SKM-1 (cell line): ENCODE measurements around the gene WASF2.
"Not testable (repeated sequence)": the region's sequence is repeated elsewhere in the genome, so short reads cannot be mapped to it uniquely, and the experiment has no call there.

ENCODE experiments used
- DNase-seq: peaks from one replicate; lab custom pipeline; 2025; ENCODE audit not compliant: unreplicated experiment; lab: John Stamatoyannopoulos, UW

Gene WASF2

DNA sequence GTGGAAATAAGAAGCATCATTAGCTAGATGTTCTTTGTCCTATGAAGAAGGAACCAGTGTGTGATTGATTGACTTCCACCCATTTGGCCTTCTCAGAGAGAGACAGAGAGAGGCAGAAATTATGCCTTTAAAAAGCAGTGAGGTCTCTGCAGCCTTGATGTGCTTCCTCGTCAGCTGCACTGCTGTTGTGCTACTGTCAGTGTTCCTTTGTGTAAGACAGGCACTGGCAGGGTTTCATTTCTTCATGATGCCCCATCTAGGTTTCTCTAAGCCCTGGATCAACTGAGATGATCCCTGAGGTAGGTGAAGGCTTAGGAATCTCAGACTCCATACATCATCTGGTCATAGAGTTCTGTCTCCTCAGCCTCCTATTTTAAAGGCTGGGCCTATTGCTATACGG, 62.6 kb downstream of the WASF2 start:
- no peak for DNase-seq

- DNase-seq = no peak
Observed at GRCh38 chr1:27423709-27424108, 66.3 kb downstream of the WASF2 start.

- DNase-seq = no peak
Observed at GRCh38 chr1:27418326-27419185, 71.4 kb downstream of the WASF2 start.

DNA sequence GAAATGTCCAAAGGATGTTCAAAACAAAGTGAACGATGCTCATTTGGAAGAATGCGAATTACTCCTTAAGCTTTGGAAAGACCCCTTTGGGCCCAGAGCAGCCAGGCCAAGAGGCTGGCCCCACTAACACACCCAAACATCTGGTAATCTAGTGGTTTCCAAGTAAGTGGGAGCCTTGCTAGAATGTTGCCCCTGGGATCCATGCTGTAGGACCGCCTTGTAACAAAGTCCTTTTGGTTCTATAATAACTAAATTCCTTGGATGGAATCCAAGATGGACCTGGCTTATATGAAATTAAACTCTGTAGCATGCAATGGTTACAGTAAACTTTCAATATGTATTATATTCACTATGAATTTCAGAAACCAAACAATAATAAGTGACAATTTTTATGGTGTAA, 72.3 kb downstream of the WASF2 start:
- DNase-seq = no peak

- DNase-seq = no peak
Observed at GRCh38 chr1:27416387-27417111, 73.4 kb downstream of the WASF2 start.

DNA sequence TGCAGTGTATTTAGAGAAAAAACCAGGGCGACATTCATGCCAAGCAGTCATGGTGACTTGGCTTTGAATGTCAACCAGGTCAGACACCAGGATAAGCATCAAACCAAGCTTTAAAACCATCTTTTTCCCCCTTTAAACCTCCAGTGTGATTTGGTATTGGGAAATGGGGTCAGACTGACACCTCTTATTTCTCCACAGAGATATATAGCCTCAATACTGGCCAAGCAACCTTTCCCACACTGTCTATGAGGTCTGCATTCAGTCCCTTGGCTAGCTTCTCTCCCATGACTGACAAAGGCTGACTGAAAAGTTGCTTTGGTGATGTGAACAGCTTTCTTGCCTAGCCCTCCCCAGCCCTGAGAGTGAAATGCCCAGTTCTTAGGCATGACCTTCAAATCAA, 75.9 kb downstream of the WASF2 start:
- DNase-seq = no peak

- no peak for DNase-seq
Observed at GRCh38 chr1:27413004-27413403, 77.0 kb downstream of the WASF2 start.

- DNase-seq = no peak
Observed at GRCh38 chr1:27412502-27412901, 77.5 kb downstream of the WASF2 start.

DNA sequence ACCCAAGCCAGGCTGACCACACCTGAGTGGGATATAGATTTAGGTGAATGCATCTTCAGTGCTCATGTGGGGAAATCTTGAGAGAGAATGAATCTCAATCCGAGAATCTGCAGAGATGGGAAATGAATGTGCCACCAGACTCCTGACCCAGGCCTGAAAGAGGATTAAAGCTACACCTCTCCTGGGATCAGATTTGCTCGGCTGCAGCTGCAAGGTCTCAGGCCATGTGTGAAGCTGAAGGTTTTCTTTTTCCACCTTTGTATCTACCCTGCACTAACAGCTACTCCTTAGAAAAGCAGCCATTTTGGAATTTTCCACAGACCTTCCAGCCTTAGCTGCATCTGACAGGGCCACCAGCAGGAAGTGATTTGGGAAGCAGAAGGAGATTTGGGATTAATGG, 79.3 kb downstream of the WASF2 start:
- no peak for DNase-seq

GRCh38 chr1:27409669-27410068, 80.3 kb downstream of the WASF2 start:
- no peak for DNase-seq

DNA sequence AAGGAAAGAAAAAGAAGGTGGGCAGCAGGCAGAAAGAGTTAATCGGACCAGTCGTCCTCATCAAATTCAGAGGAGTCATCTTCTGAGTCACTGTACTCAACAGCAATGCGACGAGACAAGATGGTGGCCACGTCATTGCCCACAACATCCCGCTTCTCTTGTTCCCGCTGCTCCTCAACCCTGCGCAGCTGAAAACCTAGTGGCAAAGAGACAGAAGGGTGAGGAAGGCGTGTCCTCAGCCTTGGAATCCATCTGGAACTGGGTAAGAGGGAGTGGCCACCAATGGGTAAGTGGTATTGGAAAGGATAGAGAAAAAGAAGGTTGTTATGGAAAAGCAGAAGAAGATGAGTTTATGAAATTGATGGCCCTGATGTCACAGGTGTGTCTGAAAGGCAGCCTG, 81.8 kb downstream of the WASF2 start:
- DNase-seq = no peak

DNA sequence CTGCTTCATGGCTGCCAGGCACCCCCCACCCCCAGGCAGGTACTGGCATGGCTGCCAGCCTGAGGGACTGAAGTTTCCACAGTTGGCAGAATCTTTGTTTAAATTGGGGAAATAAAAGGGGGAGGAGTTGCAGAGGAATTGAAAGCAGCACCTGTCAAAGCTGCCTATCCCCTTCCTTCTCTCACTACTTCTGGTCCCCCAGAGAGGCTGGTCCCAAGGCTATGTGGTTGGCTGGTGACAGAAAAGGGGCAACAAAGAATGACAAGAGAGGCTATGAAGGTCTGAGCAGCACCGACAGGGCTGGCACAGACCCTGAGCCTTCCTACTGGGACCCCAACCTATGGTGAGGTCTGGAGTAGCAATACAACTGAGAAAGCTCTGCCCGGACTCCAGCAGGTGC, 83.2 kb downstream of the WASF2 start:
- not testable (repeated sequence) for DNase-seq

DNA sequence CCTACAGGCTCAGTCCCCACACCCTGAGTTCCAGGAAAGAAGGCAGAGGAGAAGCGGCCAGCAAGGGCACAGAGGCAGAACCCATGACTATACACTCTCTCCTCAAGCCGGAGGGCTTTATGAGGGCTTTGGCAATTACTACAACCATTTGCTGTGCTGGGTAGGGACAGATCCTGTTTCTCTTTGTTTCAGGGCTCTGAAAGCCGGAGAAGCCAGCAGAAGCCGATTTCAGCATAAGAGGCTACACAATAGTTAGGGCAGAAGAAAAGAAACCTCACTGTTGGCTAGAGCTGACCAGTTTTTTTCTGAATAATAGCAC, 83.6 kb downstream of the WASF2 start:
- DNase-seq = no peak

- not testable (repeated sequence) for DNase-seq
Observed at GRCh38 chr1:27405598-27406361, 84.2 kb downstream of the WASF2 start.

GRCh38 chr1:27405074-27405473, 84.9 kb downstream of the WASF2 start:
- no peak for DNase-seq

DNA sequence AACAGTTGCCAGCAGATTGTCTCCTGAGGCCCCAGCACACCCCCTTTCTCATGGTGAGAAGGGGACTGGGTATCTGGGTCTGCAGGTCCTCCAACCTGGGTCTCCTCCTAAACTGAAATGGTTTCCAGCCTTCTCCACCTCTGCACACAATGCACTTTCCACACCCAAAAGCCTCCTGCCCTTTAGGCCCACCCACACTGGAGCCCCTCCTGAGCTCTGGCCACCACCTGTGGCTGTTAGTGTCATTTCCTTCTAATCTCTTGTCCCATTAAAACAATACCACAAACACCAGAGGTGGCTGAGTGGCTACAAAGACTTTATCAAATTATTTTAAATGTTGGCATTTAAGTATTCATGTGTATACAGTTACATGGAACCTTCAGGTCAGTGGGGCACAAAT, 86.0 kb downstream of the WASF2 start:
- no peak for DNase-seq

DNA sequence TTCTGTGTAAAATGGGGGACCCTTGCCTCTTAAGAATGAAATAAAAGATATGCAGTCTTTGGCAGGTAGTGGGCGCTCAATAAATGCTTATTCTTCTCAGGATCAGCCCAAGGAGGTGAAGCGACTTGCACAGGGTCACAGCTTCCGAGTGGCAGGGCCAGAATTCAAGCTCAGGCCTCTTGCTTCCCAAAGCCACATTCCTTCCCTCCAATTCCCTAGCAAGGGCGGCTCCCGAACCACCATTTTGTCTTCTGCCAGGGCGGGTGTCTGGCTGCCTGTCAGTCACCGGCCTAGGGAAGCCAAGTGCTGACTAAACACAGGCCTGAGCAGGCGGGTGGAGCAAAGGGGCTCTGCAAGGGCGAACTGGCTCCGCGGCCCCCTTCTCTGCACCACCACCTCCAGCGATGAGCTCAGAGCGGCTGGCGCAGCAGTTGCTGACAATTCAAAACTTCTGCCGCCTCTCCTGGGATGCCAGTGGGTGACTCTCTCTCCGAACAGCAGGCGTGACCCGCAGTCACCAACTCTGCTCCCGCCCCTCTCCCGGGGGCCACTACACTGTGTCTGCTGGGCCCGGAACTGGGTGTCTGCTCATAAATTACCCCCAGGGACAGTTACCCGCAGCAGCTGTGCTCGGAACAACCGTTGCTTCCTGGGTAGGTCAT, 86.8 kb downstream of the WASF2 start:
- no peak for DNase-seq

- DNase-seq = no peak
Observed at GRCh38 chr1:27402349-27402754, 87.6 kb downstream of the WASF2 start.

DNA sequence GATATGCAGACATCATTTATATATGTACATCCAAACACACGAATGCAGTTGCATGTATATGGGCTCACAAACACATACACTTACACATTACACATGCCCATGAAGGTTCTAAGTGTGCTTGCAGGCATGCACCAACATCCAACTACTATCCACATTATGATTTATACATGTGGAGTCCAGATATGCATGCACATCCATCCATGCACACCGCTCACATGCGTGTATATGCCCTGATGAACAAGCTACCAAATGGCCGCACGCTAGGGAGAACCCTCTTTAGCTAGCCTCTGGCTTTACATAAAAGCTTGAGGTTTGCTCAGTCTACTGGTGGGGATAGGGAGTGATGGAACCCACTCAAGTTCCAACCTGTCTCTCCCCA, 89.0 kb downstream of the WASF2 start:
- DNase-seq = no peak

- DNase-seq = no peak
Observed at GRCh38 chr1:27400082-27400962, 89.6 kb downstream of the WASF2 start.
